HG02852 (cell line): ENCODE measurements around the gene IRS1.

Source experiments
- ATAC-seq: cut with Tn5 transposase; IDR thresholded peaks from one replicate; pipeline ENCODE4 v1.9.1; 2021; ENCODE audit warnings: mild to moderate bottlenecking, moderate library complexity; ENCODE audit not compliant: unreplicated experiment

IRS1 gene

GRCh38 chr2:226759768-226760167 lies 39.9 kb downstream of the IRS1 start:
- ATAC-seq: no peak

DNA sequence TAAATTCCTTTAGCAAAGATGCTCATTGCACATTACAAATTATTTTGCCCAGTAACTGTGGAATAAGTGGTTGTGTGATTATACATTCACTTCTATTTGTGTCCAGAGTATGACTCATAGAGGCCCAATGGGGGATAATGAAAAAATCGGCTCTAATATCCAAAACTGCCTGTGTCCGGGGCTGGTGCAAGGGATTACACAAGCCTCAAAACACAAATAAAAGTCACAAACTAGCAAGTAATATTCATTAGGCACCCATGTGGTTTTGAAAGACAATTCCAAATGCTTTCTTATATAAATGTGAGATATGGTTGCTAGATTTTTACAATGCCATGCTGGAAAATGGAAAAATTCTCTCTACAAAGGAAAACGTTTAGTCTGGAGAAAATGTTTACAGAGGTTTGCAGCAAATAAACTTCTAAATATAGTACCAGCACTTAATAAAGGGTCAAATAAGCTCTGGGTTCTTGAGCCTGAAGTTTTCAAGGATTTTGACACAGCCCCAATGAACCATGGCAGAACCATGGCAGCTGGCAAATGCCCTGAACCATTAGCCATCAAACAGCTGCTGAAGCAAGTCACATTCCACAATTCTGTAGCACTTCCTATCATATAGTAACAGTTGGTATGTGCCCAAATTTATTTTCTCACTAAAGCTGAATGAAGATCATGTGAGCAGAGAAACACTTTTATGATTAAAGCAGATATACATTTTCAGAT lies 40.5 kb downstream of the IRS1 start:
- ATAC-seq: no peak

DNA sequence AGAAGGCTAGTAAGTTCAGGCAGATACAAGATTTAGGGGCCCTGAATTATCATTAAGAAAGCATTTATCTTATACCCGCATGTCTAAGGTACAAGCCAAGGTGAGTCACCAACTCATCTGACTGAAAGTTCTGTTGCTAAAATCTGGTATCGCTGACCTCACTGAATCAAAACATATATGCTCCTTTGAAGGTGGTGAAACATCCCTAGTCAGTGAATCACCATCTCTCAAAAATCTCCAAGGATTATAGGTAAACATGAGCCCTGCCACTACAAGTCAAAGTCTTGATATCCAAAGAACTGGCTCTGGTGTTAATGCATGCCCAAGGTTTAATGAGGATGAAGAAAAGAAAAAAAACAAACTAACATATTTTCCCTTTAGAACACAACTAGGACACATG lies 43.5 kb downstream of the IRS1 start:
- no peak for ATAC-seq

GRCh38 chr2:226755631-226756030 lies 44.0 kb downstream of the IRS1 start:
- no peak for ATAC-seq

DNA sequence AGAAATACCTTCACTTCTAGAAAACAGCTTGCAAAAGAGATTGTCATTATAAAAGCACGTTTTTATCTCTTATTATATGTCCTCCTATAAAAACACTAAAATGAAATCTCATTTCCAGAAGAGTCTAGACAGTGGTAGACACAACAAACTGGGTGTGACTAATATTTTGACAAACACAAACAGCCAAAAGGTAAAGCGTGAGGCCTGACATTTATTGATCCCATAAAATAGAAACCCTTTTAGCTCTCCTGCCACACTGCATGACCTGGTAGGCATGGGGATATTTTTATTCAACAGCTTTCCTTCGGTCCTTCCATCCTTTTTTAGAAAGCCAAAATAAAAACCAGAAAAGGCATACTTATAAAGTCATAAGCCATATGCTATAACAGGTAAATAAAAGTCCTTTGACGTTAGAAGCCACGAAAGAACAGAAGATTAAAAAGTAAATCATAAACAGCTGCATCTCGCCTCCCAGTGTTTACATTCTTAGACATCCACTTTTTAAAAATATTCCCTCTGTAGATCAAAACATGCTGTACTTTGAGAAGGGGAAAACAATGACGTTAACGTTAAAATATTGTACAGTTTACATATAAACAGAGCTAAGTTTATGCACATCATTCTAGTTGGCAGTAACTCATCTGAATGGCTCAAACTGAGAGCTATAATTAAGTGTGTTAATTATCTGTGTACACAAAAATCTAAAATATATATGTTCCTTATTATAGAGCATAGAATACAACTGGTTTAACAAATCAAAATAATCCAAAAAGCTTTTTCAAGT lies 44.6 kb downstream of the IRS1 start:
- ATAC-seq: no peak

DNA sequence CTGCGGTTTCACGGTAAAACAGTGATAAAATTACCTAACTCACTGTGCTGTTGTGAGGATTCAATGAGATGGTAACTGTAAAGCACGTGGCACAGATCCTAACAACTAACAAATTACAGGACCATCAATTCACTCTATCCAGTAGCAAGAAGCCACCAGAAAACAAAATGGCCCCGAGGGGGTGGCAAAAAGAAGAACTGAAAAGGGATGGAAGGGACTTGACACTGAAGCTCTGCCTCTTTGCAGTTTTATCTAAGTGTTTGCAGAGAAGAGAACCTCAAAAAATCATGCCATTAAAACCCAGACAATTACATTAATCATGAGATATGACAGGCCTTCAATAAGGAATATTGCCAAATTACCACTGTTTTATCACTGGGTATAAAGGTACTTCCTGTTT lies 46.7 kb downstream of the IRS1 start:
- no peak for ATAC-seq

GRCh38 chr2:226747288-226747687 lies 52.3 kb downstream of the IRS1 start:
- ATAC-seq: no peak

- no peak for ATAC-seq
Observed at GRCh38 chr2:226746196-226746800, 53.3 kb downstream of the IRS1 start.

GRCh38 chr2:226743915-226744314 lies 55.7 kb downstream of the IRS1 start:
- no peak for ATAC-seq

DNA sequence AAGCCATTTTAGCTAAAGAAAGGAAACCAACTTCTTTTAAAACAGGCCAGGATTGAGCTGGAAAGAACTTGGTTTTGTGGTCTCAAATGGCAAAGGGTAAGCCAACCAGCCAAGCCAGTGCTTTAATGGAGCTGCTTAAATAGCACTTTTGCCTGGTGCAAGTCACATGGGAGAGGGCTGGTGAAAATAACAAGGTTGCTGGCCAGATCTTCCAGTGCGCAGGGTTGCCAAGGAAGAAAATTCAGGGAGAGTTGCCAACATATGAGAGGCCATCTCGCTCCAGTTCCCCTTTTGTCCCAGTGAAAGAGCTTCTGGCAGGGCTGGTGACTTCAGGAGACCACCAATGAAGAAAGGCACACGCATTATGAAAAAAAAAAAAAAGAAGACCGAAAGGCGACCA lies 57.3 kb downstream of the IRS1 start:
- no peak for ATAC-seq

DNA sequence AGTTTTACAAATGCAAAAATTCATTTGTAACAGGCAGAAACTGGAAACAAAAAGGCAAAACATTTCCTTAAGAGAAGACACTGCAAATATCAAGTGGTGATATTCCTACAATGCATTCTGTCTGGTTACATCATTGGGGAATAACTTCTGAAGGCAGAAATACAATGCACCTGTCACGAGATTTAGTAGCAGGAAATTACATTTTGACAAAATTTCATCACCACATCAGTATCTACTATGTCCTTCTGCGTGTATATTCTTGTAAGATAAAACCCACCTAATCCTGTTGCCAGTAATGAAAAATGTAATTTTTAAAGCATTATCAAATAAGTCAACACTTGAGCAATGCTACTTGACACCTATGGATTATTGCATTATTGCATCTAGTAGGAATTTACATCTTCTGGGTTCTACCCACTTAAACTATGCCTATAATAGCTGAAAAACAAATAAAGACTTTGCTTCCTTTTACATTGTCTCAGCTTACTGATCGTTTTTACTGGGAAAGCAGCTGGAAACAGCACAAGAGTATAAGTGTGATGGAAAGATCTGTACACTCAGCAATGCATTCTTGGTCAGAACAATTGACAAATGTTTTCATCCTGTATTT lies 59.5 kb downstream of the IRS1 start:
- no peak for ATAC-seq

DNA sequence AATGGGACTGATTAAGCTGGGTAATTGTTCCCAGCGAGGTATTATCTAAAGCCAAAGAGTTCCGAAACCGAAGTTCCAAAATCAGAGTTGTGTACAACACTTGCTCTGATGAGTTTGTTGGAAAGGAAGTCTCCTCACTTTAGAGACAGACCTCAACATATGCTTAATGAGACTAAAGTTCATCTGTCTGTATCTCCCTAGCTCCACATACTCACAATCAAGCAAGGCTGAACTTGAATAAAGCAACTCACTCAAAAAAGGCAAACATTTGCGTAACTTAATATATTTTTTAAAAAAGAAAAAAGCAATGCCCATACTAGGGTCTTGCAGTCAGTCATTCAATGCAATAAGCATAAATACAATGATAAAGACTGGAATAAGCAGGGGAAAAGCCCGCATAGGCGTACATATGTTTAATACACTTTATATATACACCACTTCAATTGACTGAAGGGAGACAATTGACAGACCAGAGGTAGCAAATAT lies 60.0 kb downstream of the IRS1 start:
- no peak for ATAC-seq

DNA sequence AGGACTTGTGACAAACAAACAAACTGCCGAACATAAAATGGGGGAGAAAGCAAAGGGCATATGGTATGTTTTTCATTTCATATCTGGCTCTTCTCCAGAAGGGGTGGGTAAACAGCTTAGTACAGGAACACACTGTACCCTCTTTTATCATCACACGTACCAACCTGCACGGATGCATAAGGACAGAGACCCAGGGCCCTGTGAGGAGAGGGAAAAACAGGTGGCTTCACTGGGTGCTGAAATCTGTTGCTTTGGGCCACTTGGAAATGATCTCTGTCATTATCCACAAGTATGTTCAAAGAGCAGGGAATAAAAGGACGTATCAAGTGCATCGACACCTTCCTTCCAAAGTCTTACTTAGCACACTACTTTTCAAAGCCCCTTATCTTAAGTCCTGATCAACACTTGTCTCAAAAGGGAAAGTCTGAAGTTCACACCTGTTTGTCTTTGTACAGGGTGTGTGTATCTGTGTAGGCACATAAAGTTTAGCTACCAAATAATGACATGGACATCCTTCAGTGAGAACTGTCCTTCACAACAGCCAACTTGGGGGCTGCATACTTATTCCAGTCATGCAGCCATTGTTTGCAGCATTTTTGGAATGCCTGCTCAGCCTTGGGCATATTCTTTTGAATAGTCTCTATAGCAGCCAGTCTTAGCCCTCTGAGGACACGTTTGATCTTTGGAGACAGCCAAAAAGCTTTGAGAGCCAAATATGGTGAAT lies 60.6 kb downstream of the IRS1 start:
- ATAC-seq: no peak

GRCh38 chr2:226738191-226738820 lies 61.3 kb downstream of the IRS1 start:
- ATAC-seq: no peak

- no peak for ATAC-seq
Observed at GRCh38 chr2:226736382-226736781, 63.2 kb downstream of the IRS1 start.

- no peak for ATAC-seq
Observed at GRCh38 chr2:226733927-226734564, 65.6 kb downstream of the IRS1 start.

- ATAC-seq: no peak
Observed at GRCh38 chr2:226733189-226733858, 66.3 kb downstream of the IRS1 start.

GRCh38 chr2:226732478-226733188 lies 67.0 kb downstream of the IRS1 start:
- ATAC-seq: no peak

GRCh38 chr2:226730481-226730880 lies 69.1 kb downstream of the IRS1 start:
- no peak for ATAC-seq
